Naive B cell (primary cell): ENCODE data around the gene NEGR1. TPM values are rescaled to one million over a fixed set of nuclear protein-coding genes. Genes with fewer than 3 reads are reported as not detected.

Experiments used
- ATAC-seq, 2 donors: fragments of 150-1000 bp; cut with Tn5 transposase; 2 replicates each; pipeline ENCODE4 v1.10.0; 2021; ENCODE audit warnings: low read depth in 2 of 2, mild to moderate bottlenecking in 2 of 2, moderate library complexity in 2 of 2
- DNase-seq: peaks from one replicate; pipeline ENCODE4 v3.0.0; 2022
- H3K27ac Mint-ChIP-seq, 6 donors: one replicate each; pipeline ENCODE4 v1.8.0; 2020 to 2022; ENCODE audit warnings: mild to moderate bottlenecking in 6 of 6, mixed read lengths in 6 of 6, moderate library complexity in 5 of 6, inconsistent platforms in 2 of 6
- H3K27me3 Mint-ChIP-seq, 3 donors: one replicate each; pipeline ENCODE4 v1.8.0; 2021 to 2022; ENCODE audit warnings: mixed read lengths in 3 of 3, mild to moderate bottlenecking in 1 of 3
- H3K36me3 Mint-ChIP-seq, 2 donors: one replicate each; pipeline ENCODE4 v1.8.0; 2020 to 2022; ENCODE audit warnings: mixed read lengths in 2 of 2, inconsistent platforms in 1 of 2, mild to moderate bottlenecking in 1 of 2
- H3K4me1 Mint-ChIP-seq, 3 donors: one replicate each; pipeline ENCODE4 v1.8.0; 2020 to 2022; ENCODE audit warnings: mixed read lengths in 3 of 3, inconsistent platforms in 1 of 3, mild to moderate bottlenecking in 1 of 3, moderate library complexity in 1 of 3
- H3K4me3 Mint-ChIP-seq, 8 donors: one replicate each; pipeline ENCODE4 v1.8.0; 2020 to 2022; ENCODE audit warnings: mild to moderate bottlenecking in 8 of 8, mixed read lengths in 8 of 8, moderate library complexity in 8 of 8, inconsistent platforms in 2 of 8
- H3K9me3 Mint-ChIP-seq, 7 donors: one replicate each; pipeline ENCODE4 v1.8.0; 2020 to 2022; ENCODE audit warnings: mixed read lengths in 7 of 7, mild to moderate bottlenecking in 5 of 7, inconsistent platforms in 2 of 7, moderate library complexity in 1 of 7
- polyA plus RNA-seq, 6 donors: library from polyadenylated mRNA; unstranded; fragments of 300-500 nt; fragmentation: Illumina TruSeq; gene quantifications; one replicate each; pipeline ENCODE4 v1.2.3, GENCODE V29; 2021; ENCODE audit warnings: low read depth in 6 of 6

Gene NEGR1
- polyA plus RNA-seq, 6 donors from 2014 or later, result 0.10 TPM; not detected in 5

- H3K27ac Mint-ChIP-seq, result no peak overlapping the region
- H3K27me3 Mint-ChIP-seq, result no peaks in the 10 kb centered on the region
- H3K4me1 Mint-ChIP-seq, result no peaks in the 10 kb centered on the region
- ATAC-seq (no peak), DNase-seq (no peak)
- peaks cover 0 to 11% (median 0%) of the 10 kb centered on the region in 7 donors for H3K9me3 Mint-ChIP-seq
- no peaks in the 10 kb centered on the region for H3K36me3 Mint-ChIP-seq
- no peak overlapping the region for H3K4me3 Mint-ChIP-seq
Observed at GRCh38 chr1:72137656-72138055, 144.7 kb downstream of the NEGR1 start.

DNA sequence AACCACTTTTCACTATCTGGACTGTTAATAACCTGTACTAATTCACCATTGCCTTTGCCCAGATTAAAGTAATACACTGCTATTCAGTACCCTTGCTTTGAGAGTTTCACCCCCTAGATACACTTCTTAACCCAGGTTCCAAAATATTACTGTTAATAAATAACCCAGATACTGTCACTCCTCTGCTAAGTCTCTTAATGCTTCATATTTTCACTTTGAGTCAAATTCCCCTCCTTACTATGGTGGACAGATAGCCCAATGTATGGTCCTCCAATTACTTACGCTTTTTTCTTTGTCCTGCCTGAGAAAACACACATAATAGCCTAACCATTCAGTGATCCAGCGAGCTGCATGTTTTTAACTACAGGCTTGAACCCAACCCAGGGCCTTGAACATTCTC lies 152.5 kb downstream of the NEGR1 start:
- ATAC-seq (no peak), DNase-seq (no peak)
- Mint-ChIP-seq H3K27me3 (no peaks in the 10 kb centered on the region), H3K4me1 (no peaks in the 10 kb centered on the region), H3K27ac (no peak overlapping the region), H3K4me3 (no peak overlapping the region), H3K36me3 (no peaks in the 10 kb centered on the region), H3K9me3 (no peaks in the 10 kb centered on the region)

- Mint-ChIP-seq H3K27ac (no peak overlapping the region), H3K4me1 (no peaks in the 10 kb centered on the region), H3K9me3 (no peaks in the 10 kb centered on the region), H3K4me3 (no peak overlapping the region), H3K27me3 (no peaks in the 10 kb centered on the region), H3K36me3 (no peaks in the 10 kb centered on the region)
- ATAC-seq (no peak), DNase-seq (no peak)
Observed at GRCh38 chr1:72122099-72122880, 160.0 kb downstream of the NEGR1 start.

- Mint-ChIP-seq H3K27me3 (no peaks in the 10 kb centered on the region), H3K4me1 (no peaks in the 10 kb centered on the region), H3K4me3 (no peak overlapping the region), H3K9me3 (no peaks in the 10 kb centered on the region), H3K36me3 (no peaks in the 10 kb centered on the region), H3K27ac (no peak overlapping the region)
- ATAC-seq, result no peak
- DNase-seq, result no peak
Observed at GRCh38 chr1:72119491-72119890, 162.8 kb downstream of the NEGR1 start.

DNA sequence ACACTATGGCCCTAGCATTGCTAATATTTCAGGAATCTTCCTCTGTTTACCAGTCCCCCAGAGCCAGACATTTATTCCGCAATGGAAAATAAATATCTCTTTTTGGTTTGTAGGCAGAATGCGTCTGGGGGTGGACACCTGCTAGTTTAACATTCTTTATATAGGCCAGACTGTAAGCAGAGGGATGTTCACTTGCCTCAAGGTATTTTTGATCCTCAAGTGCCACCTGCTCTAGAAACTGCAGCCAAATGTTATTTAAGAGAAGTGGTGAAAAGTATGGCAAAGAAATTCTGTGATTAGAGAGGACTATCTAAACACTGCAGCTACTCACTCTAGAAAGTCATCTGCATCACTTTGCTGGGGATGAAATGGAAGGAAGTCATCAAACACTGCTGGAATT lies 164.7 kb downstream of the NEGR1 start:
- Mint-ChIP-seq H3K36me3 (no peaks in the 10 kb centered on the region), H3K4me3 (no peak overlapping the region), H3K27ac (no peak overlapping the region), H3K27me3 (no peaks in the 10 kb centered on the region), H3K9me3 (no peaks in the 10 kb centered on the region), H3K4me1 (no peaks in the 10 kb centered on the region)
- no peak for DNase-seq
- ATAC-seq, result no peak

GRCh38 chr1:72115290-72115689 lies 167.0 kb downstream of the NEGR1 start:
- Mint-ChIP-seq H3K9me3 (no peaks in the 10 kb centered on the region), H3K4me1 (no peaks in the 10 kb centered on the region), H3K27ac (no peak overlapping the region), H3K36me3 (no peaks in the 10 kb centered on the region), H3K4me3 (no peak overlapping the region), H3K27me3 (no peaks in the 10 kb centered on the region)
- no peak for ATAC-seq
- no peak for DNase-seq

DNA sequence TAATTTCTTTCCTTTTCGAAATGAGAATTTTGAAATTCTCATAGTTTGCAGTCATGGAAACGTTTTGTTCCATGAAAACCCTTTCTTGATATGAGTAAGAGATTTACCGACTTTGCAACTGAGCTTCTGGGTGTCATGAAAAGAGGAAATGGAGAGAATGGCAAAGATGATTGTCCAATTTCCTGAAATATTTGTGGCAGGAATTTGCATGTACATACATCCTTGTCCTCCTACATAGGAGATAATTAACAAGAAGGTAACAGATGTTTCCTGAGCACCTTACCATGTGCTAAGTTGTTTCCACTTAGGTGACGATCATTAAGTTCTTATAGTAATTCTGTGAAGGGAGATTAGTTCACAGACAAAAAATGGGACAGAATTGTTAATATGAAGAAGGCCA lies 170.7 kb downstream of the NEGR1 start:
- ATAC-seq (no peak), DNase-seq (no peak)
- Mint-ChIP-seq H3K4me3 (no peak overlapping the region), H3K9me3 (no peaks in the 10 kb centered on the region), H3K36me3 (no peaks in the 10 kb centered on the region), H3K27me3 (no peaks in the 10 kb centered on the region), H3K27ac (no peak overlapping the region), H3K4me1 (no peaks in the 10 kb centered on the region)

GRCh38 chr1:72109916-72110315 lies 172.4 kb downstream of the NEGR1 start:
- Mint-ChIP-seq H3K4me3 (no peak overlapping the region), H3K4me1 (no peaks in the 10 kb centered on the region), H3K27ac (no peak overlapping the region), H3K36me3 (no peaks in the 10 kb centered on the region), H3K27me3 (no peaks in the 10 kb centered on the region), H3K9me3 (no peaks in the 10 kb centered on the region)
- DNase-seq (no peak), ATAC-seq (no peak)

GRCh38 chr1:72105201-72105600 lies 177.1 kb downstream of the NEGR1 start:
- DNase-seq (no peak), ATAC-seq (no peak)
- Mint-ChIP-seq H3K4me3 (no peak overlapping the region), H3K36me3 (no peaks in the 10 kb centered on the region), H3K27me3 (no peaks in the 10 kb centered on the region), H3K27ac (no peak overlapping the region), H3K9me3 (no peaks in the 10 kb centered on the region), H3K4me1 (no peaks in the 10 kb centered on the region)

- Mint-ChIP-seq H3K4me3 (no peak overlapping the region), H3K27me3 (no peaks in the 10 kb centered on the region), H3K36me3 (no peaks in the 10 kb centered on the region), H3K4me1 (no peaks in the 10 kb centered on the region), H3K27ac (no peak overlapping the region), H3K9me3 (no peaks in the 10 kb centered on the region)
- ATAC-seq (no peak), DNase-seq (no peak)
Observed at GRCh38 chr1:72101840-72102632, 180.3 kb downstream of the NEGR1 start.

GRCh38 chr1:72100771-72101170 lies 181.6 kb downstream of the NEGR1 start:
- Mint-ChIP-seq H3K4me1 (no peaks in the 10 kb centered on the region), H3K27me3 (no peaks in the 10 kb centered on the region), H3K9me3 (no peaks in the 10 kb centered on the region), H3K27ac (no peak overlapping the region), H3K36me3 (no peaks in the 10 kb centered on the region), H3K4me3 (no peak overlapping the region)
- ATAC-seq (no peak), DNase-seq (no peak)

GRCh38 chr1:72097851-72098570 lies 184.3 kb downstream of the NEGR1 start:
- no peaks in the 10 kb centered on the region for H3K27me3 Mint-ChIP-seq
- H3K4me1 Mint-ChIP-seq, result no peaks in the 10 kb centered on the region
- no peak overlapping the region for H3K4me3 Mint-ChIP-seq

GRCh38 chr1:72094209-72094608 lies 188.1 kb downstream of the NEGR1 start:
- Mint-ChIP-seq H3K36me3 (no peaks in the 10 kb centered on the region), H3K9me3 (no peaks in the 10 kb centered on the region), H3K27me3 (no peaks in the 10 kb centered on the region), H3K4me3 (no peak overlapping the region), H3K4me1 (no peaks in the 10 kb centered on the region), H3K27ac (no peak overlapping the region)
- ATAC-seq (no peak), DNase-seq (no peak)

More at GRCh38 chr1:72097851-72098570, 184.3 kb downstream of the NEGR1 start:
- Mint-ChIP-seq H3K36me3 (no peaks in the 10 kb centered on the region), H3K9me3 (no peaks in the 10 kb centered on the region), H3K27ac (no peak overlapping the region)
- no peak for DNase-seq
- no peak for ATAC-seq

DNA sequence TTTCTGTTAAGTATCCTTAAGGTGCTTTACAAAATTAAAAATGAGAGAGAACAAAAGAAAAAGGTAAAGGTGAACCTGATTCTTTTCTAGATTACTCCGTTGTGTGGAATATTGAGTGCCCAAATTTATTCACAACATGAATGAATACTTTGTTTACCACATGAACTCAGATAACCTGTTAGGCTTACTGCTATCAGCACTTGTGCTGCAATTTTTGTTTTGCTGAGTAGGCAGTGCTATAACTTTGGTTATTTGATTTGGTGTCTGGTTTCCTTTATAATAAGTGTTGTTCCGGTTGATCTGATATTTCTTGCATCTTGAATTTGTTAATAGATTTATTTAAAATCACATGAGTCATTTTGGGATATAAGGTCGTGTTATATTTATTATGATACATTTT lies 195.9 kb downstream of the NEGR1 start:
- peaks cover 0 to 2% (median 0%) of the 10 kb centered on the region in 7 donors for H3K9me3 Mint-ChIP-seq
- DNase-seq (no peak), ATAC-seq (no peak)
- no peaks in the 10 kb centered on the region for H3K36me3 Mint-ChIP-seq
- no peak overlapping the region for H3K4me3 Mint-ChIP-seq
- H3K4me1 Mint-ChIP-seq, result no peaks in the 10 kb centered on the region
- H3K27me3 Mint-ChIP-seq, result no peaks in the 10 kb centered on the region
- peak overlapping the region in 1 of 6 donors; percentile 56 for H3K27ac Mint-ChIP-seq
